ENCODE measurements around the gene RBM38. TPM values are rescaled to one million over a fixed set of nuclear protein-coding genes. Genes with fewer than 3 reads are reported as not detected.

Gene RBM38
- total RNA-seq, 1 donor from 2014 or later = 63.1 TPM

DNA sequence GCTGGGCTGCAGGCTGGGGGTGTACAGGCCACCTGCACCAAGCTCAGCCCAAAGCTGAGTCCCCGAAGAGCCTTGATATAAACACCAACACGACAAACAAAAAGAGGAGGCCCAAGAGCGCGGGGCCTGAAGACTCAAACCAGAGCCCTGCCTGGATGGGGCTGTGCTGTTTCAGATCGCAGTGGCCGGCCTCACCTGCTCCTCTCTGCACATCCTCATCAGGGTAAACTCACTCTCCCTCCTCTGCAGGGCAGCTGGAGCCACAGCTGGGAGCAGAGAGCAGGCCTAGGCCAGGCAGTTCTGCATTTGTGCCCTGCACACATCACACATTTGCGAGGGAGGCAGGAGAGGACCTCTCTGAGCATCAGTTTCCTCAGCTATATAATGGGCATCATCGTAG lies 3.7 kb upstream of the RBM38 start:
- peak; percentile 70 for DNase-seq (ENCODE audit: low spot score)
- intact Hi-C loops (cut with DNase I) = loop anchor here (10.0 kb wide), 1 partner anchor 817 kb away; no protein-coding TSS in a partner anchor

GRCh38 chr20:57387945-57388371 lies 3.2 kb upstream of the RBM38 start:
- intact Hi-C loops (cut with DNase I) = loop anchor here (2.0 to 10.0 kb wide), 2 partner anchors 107 to 817 kb away; no protein-coding TSS in a partner anchor
- no peak for DNase-seq (ENCODE audit: low spot score)

DNA sequence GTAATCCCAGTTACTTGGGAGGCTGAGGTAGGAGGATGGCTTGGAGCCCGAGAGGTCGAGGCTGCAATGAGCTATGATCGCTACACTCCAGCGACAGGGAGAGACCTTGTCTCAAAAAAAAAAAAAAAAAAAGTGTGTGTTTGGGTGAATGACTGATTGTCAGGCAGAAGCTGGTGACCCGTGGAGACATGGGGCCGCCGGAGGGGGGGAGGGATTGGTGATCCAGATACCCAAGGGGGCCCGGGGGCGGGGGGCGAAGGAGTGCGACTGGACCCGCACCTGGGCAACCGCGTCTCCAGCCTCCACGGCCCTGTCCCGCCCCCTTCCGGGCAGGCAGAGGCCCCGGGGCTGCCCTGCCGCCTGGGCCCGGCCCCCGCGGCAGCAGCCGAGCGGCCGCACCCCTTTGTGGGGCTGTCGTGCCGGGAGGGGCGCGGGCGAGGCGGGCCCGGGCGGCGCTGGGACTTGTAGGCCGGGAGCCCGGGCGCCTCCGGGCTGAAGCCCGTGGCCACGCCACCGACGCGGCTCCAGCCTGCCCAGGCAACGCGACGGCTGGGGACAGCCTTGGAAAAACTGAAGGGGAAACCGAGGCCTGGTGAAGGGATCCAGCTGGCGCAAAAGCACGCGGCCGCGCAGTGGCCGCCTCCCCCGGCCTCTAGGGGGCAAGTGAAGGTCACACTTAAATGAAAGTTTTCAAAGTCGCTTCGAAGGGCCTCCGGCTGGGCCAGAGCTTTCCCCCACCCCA lies 2.1 kb upstream of the RBM38 start:
- peak; percentile 88 for DNase-seq (ENCODE audit: low spot score)
- intact Hi-C loops (cut with DNase I) = loop anchor here (2.0 to 10.0 kb wide), 2 partner anchors 106 to 816 kb away; no protein-coding TSS in a partner anchor

GRCh38 chr20:57389695-57390603 lies 1.2 kb upstream of the RBM38 start:
- DNase-seq (ENCODE audit: low spot score) = no peak
- intact Hi-C loops (cut with DNase I) = loop anchor here (2.0 to 10.0 kb wide), 3 partner anchors 105 to 815 kb away; partner anchors contain the start of gene PMEPA1

- intact Hi-C loops (cut with DNase I) = loop anchor here (1.0 to 10.0 kb wide), 3 partner anchors 49 to 323 kb away; partner anchors contain the start of gene PMEPA1
- DNase-seq (ENCODE audit: low spot score) = no peak
Measured at GRCh38 chr20:57391439-57392301, 474 bp downstream of the RBM38 start.

DNA sequence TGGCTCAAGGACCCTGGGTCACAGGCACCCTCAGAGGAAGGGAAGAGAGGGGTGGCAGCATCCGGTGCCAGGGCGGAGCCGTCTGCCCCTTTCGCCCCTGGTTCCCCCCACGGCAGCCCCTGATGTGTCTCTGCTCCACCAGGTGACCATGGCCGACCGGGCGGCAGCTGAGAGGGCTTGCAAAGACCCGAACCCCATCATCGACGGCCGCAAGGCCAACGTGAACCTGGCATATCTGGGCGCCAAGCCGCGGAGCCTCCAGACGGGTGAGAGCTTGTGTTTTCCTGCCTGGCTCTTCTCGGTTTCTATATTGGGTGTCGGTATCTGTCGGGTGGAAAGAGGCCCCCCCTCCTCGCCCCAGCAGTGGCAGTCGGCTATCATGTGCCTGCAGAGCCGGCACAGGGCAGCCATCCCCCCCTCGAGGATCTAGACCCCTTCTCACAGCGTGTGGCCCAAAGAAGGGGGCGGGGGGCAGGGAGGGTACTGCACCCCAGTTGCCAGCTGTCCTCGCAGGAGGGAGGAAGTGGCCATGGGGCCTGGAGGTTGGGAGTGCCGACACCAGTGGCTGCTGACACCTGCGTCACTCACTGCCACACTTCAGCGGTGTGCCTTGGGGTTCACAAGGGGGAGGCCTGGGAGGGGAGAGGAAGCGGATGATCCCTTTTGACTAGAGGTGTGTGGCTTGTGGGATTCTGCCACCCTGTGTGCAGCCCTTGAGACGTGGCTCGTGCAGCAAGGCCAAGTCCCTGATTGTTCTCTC lies 1.5 kb downstream of the RBM38 start:
- intact Hi-C loops (cut with DNase I) = loop anchor here (1.0 to 10.0 kb wide), 3 partner anchors 48 to 322 kb away; partner anchors contain the start of gene PMEPA1
- peak; percentile 88 for DNase-seq (ENCODE audit: low spot score)

DNA sequence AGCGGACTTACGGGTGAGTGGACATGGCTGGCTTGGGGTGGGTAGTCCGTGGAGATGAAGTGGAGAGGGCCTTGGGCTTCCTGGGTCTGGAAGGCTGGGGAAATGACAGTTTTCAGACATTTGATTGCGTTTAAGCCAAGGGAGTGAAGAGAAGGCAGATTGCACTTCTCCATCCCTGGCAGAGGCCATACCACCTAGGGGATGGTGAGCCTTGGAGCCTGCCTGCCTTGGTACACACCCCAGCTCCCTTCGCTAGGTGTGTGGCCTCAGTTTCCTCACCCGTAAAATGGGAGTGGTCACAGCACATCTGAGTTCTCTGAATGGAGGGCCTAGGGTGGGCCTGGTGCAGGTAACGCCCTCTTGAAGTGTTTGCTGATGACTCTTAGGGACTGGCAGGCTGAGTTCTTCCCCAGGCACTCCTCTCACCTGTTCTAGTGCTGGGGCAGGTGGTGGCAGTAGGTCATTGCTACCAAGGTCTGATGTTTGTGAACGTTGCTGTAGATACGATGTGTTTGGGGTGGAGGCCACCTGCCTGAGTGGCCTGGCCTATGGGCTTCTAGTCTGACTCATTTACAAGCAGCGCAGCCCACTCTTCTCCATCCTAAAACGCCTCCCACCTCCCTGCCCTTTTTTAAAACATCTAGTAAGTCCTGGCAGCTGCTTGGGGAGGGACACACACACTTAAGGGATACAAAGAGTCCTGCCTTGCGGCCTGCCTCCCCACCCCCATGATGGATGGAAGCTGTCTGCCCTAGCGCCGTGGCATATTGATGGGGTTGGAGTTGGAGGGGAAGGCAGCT lies 2.3 kb downstream of the RBM38 start:
- intact Hi-C loops (cut with DNase I) = loop anchor here (10.0 kb wide), 1 partner anchor 321 kb away; the partner anchor contains the start of gene PMEPA1
- no peak for DNase-seq (ENCODE audit: low spot score)

DNA sequence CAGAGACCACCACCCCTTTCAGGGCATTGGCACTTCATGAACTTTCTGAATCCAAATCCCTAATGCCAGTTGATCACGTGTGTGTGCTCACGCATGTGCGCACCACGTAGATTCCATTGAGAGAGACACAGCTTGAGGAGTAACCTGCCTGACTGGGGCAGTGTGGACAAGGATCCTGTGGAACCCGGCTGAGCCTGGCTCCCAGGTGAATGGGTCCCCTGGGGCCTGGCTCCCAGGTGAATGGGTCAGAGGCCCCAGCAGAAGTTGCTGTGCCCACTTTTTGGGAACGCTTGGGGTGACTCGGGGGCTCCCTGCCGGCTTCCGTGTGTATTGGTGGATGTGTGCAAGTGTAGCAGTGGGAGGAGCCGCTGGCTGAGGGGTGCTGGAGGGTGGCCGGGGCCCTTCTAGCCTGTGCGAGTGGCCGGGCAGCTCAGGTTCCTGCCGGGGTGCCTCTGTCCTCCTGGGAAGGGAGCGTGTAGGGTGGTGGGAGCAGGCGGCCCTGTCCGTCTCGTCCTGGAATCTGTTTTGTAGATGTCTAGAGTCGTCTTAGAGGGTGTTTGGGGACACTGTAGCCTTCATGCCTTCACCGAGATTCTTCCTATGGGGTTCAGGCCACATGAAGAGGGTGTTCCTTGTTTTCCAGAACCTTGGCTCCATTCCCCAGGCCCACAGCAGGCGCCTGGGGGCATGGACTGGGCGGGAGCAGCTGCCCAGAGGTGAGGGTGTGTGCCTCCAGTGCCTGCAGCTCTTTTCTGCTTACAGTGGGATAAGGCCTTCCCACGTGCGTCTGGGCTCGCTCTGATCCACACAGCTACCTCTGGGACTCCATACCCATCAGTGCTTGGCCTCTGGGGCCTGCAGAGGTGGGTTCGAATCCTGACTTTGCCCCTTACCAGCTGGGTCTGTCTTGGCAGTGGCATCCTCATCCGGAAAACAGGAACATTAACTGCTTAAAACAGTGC lies 3.2 kb downstream of the RBM38 start:
- no peak for DNase-seq (ENCODE audit: low spot score)
- intact Hi-C loops (cut with DNase I) = loop anchor here (10.0 kb wide), 1 partner anchor 320 kb away; the partner anchor contains the start of gene PMEPA1

DNA sequence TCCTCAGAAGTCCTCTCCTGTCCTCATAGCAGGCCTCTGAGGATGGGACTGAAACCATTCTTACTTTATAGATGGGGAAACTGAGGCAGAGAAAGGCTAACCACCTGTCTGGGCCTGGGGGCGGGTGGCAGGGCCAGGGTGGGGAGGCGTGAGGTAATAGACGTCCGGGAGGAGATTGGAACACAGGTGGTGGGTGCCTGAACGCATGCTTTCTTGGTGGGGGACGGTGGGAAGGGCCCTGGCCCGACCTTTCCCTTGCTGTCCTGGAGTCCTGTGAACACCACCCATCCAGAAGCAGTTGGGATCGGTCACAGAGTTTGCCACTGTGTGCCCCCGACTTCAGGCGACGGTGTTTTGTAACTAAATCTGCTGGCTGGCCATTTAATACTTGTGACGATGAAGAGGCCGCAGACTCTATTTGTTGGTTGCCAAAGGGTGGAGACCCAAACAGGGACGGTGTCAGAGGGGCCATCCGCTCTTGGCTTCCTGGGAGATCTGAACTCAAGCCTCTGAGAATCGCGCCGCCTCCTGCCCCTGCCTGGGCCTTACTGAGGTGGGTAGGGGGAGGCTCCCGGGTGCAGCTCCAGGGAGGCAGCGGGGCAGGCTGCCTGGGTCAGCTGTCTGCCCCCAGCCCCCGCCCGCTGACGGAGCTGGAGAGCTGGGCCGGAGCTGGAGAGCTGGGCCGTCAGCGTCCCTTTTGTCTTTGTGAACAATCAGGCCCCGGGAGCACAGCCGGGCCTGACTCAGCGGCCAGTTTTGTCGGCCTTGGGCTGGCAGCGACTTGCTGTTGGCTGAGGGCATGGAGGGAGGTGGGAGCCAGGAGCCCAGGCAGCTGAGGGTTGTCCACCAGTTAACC lies 4.1 kb downstream of the RBM38 start:
- intact Hi-C loops (cut with DNase I) = loop anchor here (10.0 kb wide), 1 partner anchor 319 kb away; the partner anchor contains the start of gene PMEPA1
- DNase-seq (ENCODE audit: low spot score) = peak; percentile 90

GRCh38 chr20:57396212-57396983 lies 5.2 kb downstream of the RBM38 start:
- intact Hi-C loops (cut with DNase I) = loop anchor here (10.0 kb wide), 1 partner anchor 318 kb away; the partner anchor contains the start of gene PMEPA1

GRCh38 chr20:57396984-57397692 lies 5.9 kb downstream of the RBM38 start:
- intact Hi-C loops (cut with DNase I) = loop anchor here (10.0 kb wide), 1 partner anchor 318 kb away; the partner anchor contains the start of gene PMEPA1
- DNase-seq (ENCODE audit: low spot score) = no peak

More at GRCh38 chr20:57396212-57396983, 5.2 kb downstream of the RBM38 start:
- no peak for DNase-seq (ENCODE audit: low spot score)

DNA sequence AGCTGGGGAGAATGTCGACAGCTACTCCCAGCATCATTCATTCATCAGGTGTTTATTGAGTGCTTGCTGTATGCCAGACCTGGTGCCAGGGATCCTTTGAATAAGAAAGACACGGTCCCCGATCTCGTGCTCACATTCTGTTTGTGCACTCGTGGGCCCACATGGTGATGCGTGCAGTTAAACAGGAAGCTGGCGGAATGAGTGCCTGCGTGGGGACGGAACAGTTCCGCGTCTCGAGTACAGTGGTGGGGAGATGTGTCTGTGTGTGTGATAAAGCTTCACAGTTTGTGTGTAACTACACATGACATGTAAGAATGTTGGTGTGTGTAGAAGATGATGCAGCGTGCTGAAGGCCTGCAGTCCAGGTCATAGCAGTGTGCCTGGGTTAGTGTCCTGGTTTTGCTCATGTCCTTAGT lies 6.5 kb downstream of the RBM38 start:
- intact Hi-C loops (cut with DNase I) = loop anchor here (2.0 to 10.0 kb wide), 2 partner anchors 37 to 317 kb away; partner anchors contain the start of gene PMEPA1
- no peak for DNase-seq (ENCODE audit: low spot score)

GRCh38 chr20:57398231-57398821 lies 7.1 kb downstream of the RBM38 start:
- DNase-seq (ENCODE audit: low spot score) = no peak
- intact Hi-C loops (cut with DNase I) = loop anchor here (2.0 to 10.0 kb wide), 2 partner anchors 36 to 316 kb away; partner anchors contain the start of gene PMEPA1
